SIG-M5 treated with dmso at 0.1 percent for 504 hours (cell line): ENCODE data around the gene NTF4.

ENCODE experiments used
- DNase-seq: peaks from one replicate; lab custom pipeline; 2025; ENCODE audit not compliant: unreplicated experiment; lab: John Stamatoyannopoulos, UW

Gene NTF4, protein sequence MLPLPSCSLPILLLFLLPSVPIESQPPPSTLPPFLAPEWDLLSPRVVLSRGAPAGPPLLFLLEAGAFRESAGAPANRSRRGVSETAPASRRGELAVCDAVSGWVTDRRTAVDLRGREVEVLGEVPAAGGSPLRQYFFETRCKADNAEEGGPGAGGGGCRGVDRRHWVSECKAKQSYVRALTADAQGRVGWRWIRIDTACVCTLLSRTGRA

GRCh38 chr19:49064768-49065611, at the start of gene NTF4:
TSS of gene NTF4 (minus strand) at chr19:49064818. CDS start at chr19:49061997, 2,821 bp downstream.
- no peak for DNase-seq

DNA sequence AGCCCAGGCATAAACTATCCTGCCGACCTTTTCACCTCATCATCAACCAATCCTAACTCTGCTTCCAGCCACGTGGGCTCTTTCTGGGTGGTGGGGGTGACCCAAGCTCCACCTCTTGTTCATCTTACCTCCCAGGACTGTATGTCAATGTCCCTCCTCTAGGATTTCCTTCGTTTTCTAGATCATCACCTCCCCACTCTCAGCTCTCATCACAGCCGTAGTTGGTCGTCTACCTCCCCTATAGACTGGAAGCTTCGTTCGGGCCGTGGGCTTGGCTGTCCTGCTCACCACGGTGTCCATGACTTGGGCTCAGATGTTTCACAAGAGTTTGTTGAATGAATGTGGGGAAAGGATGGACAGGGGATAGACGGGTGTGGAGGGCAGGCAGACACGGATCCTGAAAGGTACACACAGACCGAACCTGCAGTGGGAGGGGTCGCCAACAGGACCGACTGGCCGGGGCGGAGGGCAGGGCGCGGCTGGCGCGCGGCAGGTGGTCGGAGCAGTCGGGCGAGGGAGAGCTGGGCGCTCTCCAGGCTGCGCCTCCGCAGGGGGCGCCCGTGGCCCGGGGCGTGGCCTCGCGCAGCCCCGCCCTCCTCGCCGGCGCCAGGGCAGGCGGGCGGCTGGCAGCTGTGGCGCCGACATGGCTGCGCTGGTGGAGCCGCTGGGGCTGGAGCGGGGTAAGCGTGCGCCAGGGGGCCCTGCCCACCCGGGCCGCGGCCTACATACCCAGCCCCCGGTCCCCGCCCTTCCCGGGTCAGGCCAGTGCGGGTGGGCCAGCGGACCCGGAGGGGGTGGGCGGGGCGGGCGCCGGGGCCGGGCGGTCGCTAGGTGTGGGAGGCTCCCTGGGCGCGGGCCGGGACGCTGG, 49.4 kb upstream of the NTF4 start, which contains the start of gene LIN7B:
TSS of gene LIN7B (plus strand) at position 609 of the 868 bp plus-strand sequence. CDS start at position 644, 35 bp downstream.
- DNase-seq = peak; percentile 64

- DNase-seq = no peak
Measured at GRCh38 chr19:49111218-49111998, 46.8 kb upstream of the NTF4 start.

GRCh38 chr19:49110567-49110966, 45.9 kb upstream of the NTF4 start:
- no peak for DNase-seq

DNA sequence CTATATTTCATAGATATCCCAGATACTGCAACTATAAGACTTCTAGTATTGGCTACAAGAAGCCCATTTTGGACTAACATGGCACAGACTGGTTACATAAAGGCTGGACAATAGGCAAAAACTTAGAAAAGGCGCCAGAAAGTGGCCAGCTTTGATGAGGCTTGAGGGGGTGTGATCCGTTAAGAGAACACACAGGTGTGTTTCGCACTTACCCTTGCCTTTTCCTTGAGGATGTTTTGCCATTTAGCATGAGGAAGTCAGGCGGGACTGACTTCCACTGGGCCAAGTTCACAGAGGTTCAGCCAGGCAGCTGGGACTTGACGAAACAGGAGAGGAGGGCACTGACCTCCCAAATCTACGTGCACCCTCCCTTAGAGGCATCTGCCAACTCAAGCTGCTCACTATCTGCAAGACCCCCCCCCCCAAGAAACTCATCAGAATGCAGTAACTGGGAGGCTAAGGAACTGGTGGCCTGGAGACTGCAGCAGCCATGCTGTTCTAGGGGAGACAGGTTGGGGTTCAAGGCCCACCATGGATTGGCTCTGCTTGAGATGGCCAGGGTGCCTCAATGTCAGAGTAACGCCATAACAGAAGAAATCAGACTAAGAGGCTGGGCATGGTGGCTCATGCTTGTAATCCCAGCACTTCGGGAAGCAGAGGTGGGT, 45.1 kb upstream of the NTF4 start:
- DNase-seq = no peak

DNA sequence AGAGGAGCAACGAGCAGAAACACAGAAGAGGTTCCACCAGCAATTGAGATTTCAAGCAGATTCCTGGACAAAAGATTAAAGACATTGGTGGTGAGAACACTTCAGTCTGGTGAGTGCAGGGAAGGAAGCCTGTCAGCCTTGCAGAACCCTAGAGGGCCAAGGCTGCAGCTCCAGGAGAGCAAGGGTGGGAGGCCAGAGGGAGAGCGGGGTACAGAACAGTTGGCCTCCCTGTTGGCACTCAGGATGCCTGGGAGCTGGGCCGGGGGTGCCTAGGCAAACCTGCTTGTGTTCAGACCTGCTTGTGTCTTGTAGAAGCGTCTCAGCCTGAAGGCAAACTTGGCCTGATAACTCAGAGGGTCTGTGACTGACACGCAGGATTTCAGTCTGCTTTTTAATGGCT, 44.4 kb upstream of the NTF4 start:
- DNase-seq = no peak

DNA sequence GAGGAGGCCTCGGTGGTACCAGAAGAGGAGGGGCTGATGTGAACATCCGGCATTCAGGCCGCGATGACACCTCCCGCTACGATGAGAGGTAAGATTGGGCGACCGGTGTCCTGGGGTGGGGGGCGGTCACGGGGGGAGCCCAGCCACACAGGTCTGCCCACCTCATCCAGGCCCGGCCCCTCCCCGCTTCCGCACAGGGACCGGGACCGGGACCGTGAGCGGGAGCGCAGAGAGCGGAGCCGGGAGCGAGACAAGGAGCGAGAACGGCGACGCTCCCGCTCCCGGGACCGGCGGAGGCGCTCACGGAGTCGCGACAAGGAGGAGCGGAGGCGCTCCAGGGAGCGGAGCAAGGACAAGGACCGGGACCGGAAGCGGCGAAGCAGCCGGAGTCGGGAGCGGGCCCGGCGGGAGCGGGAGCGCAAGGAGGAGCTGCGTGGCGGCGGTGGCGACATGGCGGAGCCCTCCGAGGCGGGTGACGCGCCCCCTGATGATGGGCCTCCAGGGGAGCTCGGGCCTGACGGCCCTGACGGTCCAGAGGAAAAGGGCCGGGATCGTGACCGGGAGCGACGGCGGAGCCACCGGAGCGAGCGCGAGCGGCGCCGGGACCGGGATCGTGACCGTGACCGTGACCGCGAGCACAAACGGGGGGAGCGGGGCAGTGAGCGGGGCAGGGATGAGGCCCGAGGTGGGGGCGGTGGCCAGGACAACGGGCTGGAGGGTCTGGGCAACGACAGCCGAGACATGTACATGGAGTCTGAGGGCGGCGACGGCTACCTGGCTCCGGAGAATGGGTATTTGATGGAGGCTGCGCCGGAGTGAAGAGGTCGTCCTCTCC, 43.2 kb upstream of the NTF4 start:
- DNase-seq = no peak

GRCh38 chr19:49106648-49107135, 42.1 kb upstream of the NTF4 start:
- peak; percentile 31 for DNase-seq

- no peak for DNase-seq
Measured at GRCh38 chr19:49104229-49104864, 39.7 kb upstream of the NTF4 start.

DNA sequence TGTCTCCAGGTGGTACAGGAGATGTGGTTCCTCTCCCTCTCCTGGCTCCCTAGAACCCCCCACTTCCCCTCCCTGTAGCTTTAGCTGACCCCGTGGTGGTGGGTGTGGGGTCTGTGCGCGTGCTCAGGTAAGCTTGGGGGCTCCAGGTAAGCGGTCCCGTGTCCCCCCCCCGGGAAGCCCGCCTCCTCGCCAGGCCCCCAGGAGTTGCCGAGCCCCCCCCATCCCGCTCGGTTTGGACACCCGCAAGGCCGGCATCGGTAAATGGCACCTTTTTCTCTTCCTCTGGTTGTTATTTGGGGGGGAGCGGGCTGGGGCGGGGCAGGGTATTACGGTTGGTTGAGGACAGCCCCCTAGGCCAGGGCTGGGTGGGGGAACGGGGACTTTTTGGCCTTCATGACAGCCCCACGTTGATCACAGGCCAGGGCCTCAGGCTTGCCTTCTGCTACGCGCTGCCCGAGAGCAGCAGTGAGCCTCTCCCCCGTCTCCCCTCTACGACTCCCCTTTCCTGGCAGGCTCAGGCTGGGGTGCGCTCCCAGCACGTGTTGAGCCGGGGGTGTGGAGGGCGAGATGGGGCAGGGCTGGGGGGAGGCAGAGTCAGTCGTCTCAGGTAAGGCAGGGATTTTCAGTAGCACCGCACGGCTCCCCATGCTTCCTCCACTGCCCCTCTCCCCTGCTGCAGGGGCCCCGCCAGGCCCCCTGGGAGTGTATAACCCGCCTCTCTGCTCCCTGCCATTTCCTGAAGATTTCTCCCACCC, 38.9 kb upstream of the NTF4 start:
- DNase-seq = no peak

- no peak for DNase-seq
Measured at GRCh38 chr19:49102303-49102702, 37.7 kb upstream of the NTF4 start.

- DNase-seq = no peak
Measured at GRCh38 chr19:49101160-49101559, 36.5 kb upstream of the NTF4 start.

DNA sequence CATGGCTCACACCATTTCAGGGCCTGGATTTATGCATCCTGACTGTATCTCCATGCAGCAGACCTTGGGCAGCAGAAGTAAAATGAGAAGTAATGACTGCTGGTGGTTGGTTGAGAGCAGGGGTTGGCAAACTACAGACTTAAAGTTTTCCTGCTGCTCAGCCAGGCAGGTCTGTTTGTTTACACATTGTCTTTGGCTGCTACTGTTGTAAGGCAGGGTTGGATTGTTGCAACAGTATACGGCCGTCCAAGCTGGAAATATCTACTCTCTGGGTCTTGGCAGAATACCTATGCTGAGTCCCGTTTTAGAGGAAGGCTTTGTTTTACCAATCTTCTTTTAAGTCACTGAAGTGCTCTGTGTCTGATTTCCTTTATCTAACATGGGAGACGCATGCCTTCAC, 34.2 kb upstream of the NTF4 start:
- DNase-seq = no peak

DNA sequence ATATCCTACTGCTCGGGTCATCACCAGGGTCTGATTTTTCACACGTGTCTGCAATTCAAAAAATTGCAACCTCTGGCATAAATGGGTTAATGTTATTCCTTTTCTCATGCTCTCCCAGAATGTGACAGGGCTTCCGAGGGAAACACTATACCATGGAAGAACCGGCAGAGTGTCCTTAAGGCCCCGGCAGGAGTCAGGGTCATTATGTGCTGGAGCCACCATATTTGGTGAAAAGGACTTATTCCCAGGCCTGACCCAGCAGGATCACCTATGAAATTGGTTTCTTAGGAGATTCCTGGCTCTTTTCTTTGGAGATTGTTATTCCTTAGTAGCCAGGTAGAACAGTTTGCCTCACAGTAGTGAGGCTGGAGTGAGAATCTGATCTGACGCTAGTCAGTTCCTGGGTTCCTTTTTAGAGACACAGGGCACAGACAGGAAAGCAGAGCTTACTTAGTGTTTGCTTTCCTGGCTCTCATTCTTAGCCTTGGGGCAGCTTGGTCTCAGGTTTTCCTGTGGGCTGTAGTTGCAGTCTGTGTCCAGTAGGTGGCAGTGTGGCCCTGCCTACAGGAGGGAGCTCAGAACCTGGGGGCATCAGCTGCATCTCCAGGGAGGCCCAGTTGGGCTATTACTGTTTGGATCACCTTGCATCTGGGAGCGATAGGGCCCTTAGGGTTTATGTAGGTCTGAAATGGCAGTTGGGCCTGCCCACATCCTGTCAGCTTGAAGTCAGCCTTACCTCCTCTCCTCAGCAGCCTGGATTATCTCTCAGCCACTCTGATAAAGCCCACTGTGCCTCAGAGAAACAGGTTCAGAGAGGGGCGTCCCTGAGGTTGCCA, 33.1 kb upstream of the NTF4 start:
- peak; percentile 82 for DNase-seq

- DNase-seq = no peak
Measured at GRCh38 chr19:49094505-49095482, 30.2 kb upstream of the NTF4 start.

DNA sequence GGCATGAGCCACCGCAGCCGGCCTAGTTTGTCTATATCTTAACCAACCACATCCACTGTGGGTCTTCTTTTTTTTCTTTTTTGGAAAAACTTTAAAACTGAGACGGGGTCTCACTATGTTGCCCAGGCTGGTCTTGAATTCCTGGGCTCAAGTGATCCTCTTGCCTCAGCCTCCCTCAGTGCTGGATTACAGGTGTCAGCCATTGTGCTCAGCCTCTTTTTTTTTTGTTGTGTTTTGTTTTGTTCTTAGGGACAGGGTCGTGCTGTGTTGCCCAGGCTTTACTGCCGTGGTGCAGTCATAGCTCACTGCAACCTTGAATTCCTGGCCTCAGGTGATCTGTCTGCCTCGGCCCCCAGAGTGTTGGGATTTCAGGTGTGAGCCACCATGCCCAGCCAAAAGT, 28.1 kb upstream of the NTF4 start:
- DNase-seq = no peak
